Activated T-cell treated with anti-CD3 and anti-CD28 coated beads for 1 hour (primary cell): ENCODE results near the gene HIRIP3.
"Not testable (repeated sequence)": the region's sequence is repeated elsewhere in the genome, so short reads cannot be mapped to it uniquely, and the experiment has no call there.

Experiments
- DNase-seq: peaks from one replicate; pipeline ENCODE4 v3.0.0-alpha.2; 2020; ENCODE audit warnings: low read depth

HIRIP3 gene, protein sequence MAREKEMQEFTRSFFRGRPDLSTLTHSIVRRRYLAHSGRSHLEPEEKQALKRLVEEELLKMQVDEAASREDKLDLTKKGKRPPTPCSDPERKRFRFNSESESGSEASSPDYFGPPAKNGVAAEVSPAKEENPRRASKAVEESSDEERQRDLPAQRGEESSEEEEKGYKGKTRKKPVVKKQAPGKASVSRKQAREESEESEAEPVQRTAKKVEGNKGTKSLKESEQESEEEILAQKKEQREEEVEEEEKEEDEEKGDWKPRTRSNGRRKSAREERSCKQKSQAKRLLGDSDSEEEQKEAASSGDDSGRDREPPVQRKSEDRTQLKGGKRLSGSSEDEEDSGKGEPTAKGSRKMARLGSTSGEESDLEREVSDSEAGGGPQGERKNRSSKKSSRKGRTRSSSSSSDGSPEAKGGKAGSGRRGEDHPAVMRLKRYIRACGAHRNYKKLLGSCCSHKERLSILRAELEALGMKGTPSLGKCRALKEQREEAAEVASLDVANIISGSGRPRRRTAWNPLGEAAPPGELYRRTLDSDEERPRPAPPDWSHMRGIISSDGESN

DNA sequence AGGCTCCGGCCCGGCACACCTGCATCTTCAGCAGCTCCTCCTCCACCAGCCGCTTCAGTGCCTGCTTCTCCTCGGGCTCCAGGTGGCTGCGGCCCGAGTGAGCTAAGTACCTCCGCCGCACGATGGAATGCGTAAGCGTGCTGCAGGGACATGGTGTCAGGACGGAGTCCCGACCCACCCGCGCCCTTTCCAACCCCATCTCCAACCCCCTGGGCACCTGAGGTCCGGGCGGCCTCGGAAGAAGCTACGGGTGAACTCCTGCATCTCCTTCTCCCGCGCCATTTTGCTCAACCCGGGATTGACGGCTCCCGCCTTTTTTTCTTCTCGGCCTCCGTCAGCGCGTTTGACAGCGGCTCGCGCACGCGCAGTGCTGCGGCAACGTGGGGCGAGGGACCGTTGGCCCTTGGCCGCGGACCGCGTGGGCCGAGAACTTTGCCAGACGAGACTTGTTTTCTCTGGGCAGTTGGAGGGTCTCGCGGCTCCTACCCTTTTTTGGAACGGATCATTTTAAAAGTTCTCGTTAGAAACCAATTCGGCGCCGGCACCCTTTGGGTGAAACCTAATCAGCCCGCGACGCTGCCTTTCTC is at the start of gene HIRIP3:
HIRIP3 (minus strand) TSS at position 294 of the 587 bp plus-strand sequence; CDS start at position 282, 12 bp downstream.
- peak; percentile 81 for DNase-seq

DNA sequence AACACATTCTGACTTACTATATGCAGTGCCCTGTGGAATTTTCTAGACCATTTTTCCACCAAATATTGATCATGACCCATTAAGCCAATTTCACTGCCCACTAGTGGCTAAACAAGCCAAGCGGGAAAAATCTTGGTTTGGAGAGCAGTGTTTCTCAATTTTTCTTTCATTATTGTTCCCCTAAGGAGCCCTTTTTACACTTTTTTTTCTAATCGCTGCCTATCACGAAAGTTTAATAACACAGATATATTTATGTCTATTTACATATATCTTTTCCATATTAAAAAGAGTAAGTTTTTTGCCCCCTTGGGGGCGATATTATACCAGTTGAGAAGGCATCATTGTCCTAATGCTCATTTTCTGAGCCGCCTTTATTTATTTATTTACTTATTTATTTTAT is 46.4 kb upstream of the HIRIP3 start:
- no peak for DNase-seq

DNA sequence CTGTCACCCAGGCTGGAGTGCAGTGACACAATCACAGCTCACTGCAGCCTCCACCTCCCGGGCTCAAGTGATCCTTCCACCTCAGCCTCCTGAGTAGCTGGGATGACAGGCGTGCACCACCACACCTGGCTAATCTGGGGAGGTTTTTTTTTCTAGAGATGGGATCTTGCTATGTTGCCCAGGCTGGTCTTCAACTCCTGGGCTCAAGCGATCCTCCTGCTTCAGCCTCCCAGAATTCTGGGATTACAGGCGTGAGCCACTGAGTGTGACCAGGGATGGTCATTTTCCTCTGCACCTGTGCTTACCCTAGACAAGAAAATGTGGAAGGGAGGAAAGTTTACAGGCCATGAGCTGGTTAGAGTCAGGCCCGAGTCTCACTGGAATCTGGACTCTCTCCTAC is 45.3 kb upstream of the HIRIP3 start:
- not testable (repeated sequence) for DNase-seq

DNA sequence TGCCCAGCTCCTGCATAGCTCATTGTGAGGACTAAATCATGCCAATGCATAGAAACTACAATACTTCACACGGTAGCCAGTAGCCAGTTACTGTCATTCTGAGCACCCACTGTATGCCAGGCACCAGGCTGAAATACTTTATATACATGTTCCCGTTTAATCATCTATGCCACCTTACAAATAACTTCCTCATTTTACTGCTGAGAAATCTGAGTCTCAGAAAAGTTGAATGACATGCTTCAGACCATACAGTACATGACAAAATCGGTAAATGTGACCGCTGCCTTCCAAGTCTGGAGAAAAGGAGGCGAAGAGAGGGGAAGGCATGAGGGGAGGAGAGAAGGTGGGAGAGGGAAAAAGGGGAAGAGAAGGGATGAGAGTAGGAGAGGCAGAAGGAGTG is 44.8 kb upstream of the HIRIP3 start:
- no peak for DNase-seq

DNA sequence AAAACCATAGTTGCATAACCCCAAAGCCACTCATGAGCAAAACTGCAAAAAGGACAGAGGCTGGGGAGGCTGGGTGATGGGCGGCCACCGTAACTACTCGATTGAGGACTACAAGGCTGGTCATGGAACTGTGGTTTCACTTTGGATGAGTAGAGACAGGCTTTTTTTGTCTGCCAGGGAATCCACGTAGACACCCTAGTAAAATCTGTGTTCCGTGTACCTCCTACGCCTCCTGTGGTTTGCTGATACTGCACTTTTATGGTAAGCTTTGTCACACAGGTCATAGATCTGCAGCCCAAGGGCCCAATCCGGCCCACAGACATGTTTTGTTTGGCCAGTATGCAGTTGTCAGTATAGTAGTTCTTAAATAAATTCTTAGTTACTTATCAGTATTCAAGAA is 37.9 kb upstream of the HIRIP3 start:
- no peak for DNase-seq

DNA sequence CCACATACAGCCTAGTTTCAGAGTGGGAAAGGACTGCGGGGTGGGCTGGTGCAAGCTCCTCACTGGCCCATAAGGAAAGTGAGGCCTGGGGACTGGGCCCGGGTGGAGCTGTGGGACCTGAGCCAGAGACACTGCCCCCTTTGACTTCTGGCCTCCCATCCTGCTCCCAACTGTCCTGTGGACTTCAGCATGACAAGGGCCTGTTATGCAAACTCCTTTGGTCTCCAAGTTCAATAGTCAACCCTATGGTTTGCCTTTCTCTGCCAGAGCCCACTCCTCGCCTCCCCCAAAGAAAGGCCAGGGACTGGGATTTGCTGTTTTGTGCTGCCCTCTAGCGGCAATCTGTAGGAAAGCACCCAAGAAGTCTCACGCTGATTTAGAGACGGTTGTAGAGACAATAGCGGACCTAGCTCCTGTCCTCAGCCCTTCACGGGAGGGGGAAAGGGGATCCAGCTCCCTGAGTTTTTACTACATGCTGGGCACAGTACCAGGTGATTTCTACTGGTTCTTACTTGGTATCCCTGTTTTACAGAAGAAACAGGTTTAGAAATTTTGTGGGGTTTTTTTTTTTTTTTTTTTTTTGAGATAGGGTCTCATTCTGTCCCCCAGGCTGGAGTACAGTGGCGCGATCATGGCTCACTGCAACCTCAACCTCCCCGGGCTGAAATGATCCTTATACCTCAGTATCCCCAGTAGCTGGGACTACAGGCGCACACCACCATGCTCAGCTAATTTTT is 36.8 kb upstream of the HIRIP3 start:
- peak; percentile 37 for DNase-seq

DNA sequence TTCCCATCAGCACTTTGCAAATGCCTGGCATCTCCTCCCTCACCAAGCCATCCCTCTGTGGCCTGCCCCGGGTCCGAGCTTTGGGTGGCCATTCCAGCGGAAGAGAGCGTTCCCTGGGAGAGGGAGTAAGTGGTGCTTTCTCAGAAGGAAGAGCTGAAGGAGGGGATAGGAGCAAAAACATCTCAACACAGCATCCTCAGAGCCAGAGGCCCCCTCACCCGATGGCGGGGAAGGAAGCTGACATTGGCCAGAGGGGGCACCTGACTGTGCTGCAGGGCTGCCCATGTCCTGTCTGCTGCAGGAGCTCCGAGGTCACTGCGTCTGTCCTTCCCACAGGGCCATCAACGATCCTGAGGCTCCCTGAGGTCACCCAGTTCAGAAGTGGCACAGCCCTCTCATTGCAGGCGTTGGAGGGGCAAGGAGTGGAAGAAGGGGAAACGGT is 36.1 kb upstream of the HIRIP3 start:
- no peak for DNase-seq

DNA sequence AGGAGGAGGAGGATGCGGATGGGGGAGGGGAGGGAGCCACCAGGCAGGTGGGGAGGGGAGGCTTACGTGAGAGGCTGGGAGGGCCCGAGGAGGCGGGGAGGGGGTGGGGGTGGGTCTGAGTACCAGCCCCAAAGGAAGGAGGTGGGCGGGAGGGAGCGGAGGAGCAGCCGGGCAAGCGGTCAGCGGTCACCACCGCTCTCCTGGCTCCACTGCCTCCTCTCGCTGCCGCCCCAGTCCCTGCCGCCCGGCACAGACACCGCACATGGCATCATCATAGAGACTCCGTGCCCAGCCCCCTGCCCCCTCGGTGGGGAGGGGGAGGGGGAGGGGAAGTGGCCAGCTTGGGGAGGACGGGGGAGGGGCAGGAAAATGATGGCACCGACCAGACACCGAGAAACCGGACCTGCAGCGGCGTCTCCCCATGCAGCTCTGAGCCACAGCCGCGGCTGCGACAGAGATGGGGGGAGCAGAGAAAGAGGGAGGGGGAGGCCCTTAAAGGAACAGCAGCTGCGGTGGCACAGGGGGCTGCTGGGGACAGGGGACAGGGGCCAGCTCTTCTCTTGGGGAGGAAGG is 35.5 kb upstream of the HIRIP3 start, which contains the start of gene TLCD3B:
TLCD3B (minus strand) TSS at position 431 of the 573 bp plus-strand sequence. CDS start 744 bp downstream, outside the sequence.
- no peak for DNase-seq

DNA sequence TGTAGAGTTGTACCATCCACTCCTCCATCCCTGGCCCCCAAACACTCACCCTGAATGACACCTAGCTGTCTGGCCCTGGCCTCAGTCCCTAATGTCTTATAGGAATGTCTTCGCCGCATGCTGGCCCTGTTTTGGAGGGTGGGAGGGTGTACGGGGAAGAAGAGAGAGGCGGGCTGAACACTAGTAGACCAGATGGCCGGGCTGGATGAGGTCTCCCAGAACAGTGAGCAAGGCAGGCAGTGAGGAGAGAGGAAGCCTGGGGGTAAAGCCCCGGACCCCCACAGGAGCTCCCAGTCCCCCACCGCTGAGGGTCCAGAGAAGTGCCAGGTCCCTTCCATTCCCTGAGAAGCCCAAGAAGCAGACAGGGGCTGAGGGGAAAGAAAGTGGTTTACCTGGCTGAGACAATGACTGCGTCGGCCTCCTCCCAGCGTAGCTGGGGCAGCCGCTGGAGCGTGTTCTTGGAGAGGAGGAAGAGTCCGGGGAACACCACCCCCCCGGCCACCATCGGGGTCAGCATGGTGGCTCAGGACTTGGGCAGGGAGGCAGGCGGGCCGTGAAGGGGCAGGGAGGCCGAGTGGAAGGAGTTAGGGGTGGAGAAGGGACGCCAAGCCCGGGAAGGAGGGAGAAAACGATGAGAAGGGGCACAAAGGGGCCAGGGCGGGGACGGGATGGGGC is 34.7 kb upstream of the HIRIP3 start:
- DNase-seq: no peak

DNA sequence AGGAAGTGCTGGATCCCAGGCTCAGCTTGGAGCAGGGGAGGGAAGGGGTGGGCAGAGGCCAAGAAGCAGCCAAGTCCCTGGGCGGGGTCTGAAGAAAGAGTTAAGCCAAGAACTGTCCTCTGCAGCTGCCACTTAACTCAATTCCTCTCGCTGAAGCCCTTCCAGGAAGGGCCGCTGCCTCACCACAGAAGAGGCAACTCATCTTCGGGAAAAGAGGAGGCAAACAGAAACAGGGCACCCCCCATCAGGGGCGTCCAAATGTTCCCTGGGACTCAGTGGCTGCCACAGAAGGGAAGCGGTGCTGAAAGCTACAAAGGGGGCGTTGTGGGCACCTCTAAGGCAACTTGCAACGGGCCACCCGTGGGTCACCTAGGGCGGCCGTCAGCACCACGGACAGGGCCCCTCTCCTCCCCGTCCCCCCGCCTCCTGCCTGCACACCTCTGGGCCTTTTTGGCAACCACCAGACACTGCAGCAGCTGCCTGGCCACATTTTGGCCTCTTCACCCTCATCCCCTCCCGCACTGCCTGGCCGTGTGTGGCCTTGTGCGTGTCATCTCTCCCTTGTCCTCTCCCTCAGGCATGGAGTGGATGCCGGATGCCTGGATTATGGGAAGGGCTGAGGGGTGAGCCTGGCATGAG is 33.1 kb upstream of the HIRIP3 start:
- no peak for DNase-seq

DNA sequence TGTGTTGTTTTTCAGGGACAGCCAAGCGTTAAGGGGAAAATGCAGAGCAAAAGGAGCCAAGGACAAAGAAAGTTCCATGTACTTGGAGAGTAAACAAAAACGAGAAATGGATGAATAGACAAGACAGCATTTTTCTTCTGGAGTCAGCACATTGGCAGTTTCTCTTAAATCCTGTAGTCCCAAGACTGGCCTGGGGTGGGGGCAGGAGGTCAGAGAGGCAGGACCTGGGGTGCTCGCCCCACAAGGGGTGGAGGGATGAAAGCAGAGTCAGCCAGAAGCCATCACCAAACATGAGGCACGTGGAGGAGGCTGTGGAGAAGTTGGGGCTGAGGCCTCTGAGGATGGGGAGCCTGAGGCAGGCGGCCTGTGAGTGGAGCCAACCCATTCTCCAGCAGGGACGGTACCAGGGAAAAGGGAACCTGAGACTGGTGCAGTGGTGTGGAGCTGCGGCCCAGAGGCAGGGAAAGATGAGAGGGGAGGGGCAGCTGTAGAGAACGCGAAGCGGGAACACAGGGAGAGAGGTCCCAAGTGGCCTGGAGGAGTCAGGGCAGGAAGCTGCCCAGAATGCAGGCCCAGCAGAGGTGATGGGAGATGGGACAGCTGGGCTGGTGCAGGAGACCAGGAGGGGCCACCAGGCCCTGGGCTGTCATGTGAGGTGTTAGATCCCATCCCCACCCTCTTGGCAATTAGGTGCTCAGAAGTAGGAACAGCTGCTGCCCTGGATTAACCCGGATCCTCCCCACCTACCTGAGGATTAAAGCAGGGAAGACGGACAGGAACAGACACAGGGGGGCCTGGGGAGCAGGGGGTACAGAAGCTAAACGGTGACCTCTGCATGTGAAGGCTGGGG is 32.4 kb upstream of the HIRIP3 start:
- DNase-seq: no peak

DNA sequence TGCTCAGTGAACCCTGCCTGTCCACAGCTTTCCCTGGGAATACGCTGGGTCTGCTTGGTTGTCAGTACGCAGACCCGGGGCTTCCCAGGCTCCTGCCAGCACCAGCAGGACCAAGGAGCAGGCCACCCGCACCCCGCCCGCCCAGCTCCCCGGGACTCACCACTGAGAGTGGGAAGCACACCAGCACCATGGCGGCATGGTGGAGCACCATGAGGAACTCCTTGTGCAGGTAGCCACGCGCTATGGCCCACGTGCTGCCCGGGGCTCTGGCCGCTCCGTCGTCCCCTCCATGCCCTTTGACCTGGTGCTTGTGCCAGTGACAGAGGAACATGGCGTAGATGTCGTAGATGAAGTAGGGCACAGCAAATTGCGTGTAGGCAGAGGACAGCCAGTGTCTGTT is 31.0 kb upstream of the HIRIP3 start:
- no peak for DNase-seq

DNA sequence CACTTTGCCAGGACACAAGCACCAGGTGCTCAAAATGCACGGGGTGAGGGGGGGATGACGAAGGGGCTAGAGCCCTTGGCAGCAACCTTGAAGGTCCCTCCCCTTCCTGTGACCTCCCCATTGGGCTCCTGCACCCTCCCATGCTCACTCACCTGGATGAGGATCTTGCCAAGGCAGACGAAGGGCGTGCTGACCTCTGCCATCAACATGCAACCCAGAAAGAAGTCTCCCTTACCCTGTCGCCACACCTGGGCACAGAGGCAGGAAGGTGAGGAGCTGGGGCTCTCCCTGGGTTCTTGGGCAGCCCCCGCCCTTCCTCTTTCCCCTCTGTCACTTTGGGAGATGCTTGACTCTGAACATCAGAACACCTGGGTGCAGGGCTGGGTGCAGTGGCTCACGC is 30.2 kb upstream of the HIRIP3 start:
- DNase-seq: no peak

DNA sequence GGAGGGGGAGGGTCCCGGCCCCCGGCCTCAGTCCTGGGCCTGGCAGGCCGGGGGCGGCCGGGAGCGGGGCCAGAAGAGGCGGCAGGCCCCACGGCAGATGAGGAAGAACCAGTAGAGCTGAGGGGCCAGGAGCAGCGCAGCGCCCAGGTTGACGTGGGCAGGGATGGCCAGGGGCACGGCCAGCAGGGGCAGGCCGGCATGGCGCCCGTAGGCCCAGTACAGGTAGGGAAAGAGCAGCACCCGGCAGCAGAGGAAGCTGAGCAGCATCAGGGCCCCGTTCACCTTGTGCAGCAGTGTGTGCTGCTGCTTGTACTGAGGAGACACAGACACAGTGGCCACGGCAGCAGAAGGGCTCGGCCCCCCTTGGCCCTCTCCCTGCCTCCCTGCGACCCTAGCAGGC is 29.7 kb upstream of the HIRIP3 start:
- DNase-seq: no peak

DNA sequence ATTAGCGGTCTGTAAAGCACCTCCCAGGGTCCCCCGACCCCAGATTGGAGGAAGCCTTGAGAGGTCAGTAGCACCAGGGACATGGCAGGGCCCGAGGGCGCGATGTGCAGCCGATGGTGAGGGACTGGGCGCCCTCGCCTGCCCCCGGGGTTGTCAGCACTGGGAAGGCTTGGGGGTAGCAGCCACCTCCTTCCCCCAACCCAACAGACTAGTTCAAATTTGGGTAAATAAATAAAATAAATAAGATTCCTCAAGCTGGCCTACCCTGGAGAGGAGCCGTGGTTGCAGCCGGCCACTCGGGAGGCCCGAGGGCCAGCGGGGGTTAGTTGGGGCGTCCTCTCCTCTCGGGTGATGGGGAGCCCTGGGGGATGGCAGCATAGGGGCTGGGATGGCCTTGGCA is 29.0 kb upstream of the HIRIP3 start:
- DNase-seq: no peak

DNA sequence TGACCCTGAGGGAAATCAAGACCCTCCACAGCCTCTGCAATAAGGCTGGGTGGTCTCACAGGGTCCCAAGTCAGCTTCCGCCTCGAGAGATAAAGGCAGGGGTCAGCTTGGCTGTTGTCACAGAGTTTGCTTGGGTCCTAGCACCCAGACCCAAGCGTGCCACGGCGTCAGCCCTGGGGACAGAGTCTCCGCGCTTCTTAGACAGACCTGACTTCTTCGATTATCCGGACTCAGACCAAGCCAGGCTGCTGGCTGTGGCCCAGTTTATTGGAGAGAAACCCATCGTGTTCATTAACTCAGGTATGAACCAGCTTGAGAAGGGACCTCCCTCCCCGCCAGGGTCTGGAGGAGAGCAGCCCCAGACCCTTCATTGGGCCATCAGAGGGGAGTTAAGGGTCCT is 28.2 kb upstream of the HIRIP3 start:
- DNase-seq: no peak

DNA sequence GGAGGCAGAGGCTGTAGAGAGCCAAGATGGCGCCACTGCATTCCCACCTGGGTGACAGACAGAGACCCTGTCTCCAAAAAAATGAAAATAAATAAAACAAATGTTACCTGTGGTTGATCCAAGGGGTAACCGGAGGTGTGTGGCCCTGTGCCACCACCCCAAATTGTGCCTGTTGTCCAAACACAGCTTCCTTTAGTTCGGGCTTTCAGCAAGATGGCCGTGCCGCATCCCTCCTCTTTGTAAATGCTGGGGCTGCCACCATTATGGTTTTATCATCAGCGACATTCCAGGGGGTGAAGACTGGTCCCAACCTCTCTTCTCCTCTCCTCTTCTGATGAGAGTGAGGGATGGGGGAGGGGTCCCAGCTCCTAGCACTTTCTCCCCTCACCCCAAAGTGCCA is 27.5 kb upstream of the HIRIP3 start, which contains the start of gene C16orf92:
C16orf92 (plus strand) TSS at position 312 of the 400 bp plus-strand sequence. CDS start 143 bp downstream, outside the sequence.
- DNase-seq: no peak

DNA sequence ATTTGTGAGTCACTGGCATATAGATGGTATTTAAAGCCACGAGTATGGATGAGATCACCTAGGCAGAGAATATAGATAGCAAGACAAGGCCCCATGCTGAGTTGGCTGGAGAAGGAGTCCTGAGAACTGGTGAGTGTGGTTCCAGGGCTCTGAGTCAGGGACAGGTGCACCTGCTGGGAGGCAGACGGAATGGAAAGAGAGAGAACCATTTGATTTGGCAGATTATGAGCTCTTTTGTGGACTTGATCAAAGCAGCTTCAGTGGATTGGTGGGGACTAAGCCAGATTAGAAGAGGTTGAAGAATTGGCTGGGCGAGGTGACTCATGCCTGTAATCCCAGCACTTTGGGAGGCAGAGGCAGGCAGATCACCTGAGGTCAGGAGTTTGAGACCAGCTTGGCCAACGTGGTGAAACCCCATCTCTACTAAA is 23.3 kb upstream of the HIRIP3 start:
- no peak for DNase-seq

DNA sequence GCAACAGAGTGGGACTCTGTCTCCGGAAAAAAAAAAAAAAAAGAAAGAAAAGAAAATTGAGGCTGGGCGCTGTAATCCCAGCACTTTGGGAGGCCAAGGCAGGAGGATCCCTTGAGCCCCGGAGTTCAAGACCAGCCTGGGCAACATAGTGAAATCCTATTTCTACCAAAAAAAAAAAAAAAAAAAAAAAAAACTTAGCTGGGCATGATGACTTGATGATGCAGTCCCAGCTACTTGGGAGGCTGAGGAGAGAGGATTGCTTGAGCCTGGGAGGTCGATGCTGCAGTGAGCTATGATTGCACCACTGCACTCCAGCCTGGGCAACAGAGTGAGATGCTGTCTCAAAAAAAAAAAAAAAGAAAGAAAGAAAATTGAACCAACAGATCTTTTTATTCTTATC is 22.5 kb upstream of the HIRIP3 start:
- DNase-seq: not testable (repeated sequence)

DNA sequence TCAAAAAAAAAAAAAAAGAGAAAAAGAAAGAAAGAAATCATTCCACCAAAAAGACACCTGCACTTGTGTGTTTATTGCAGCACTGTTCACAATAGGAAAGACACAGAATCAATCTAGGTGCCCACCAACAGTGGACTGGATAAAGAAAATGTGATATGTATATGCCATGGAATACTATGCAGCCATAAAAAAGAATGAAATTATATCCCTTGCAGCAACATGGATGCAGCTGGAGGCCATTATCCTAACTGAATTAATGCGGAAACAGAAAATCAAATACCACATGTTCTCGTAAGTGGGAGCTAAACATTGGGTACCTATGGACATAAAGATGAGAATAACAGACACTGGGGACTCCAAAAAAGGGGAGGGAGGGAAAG is 21.9 kb upstream of the HIRIP3 start:
- no peak for DNase-seq
